ENCODE results near the gene PNLIPRP3. TPM values are rescaled to one million over a fixed set of nuclear protein-coding genes. Genes with fewer than 3 reads are reported as not detected.

PNLIPRP3 gene
- polyA plus RNA-seq, 1 experiment: not detected

DNA sequence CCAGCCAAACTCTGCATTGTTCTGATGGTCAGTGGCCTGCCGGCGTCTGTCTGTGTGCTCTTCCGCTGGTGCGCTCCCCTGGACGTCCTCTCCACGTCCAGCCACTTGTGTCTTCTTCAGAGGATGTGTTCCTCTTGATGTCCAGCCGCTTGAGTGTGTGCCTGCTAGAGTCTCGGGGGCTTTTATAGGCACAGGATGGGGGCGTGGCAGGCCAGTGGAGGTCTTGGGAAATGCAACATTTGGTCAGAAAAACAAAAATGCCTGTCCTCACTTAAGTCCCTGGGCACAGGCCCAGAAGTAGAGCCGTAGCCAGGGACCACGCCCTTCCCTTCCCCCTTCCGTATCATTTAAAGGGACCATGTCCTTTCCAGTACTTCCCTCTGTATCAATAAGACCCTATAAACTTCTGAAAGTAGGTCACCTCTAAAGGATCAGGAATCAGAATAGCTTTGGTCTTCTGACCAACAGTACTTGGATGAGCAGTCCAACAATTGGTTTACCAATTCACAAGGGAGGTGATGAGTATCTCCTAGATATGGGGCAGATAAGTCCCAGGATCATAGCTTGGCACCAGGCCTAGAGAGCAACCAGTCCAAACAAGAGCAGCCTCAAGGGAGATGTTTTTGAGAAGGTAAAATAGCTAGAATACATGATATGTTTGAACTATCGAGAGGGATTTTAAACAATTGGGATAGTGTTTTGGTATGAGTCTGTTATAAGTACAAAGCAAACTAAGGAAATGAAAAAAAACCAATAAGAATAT lies 32.2 kb upstream of the PNLIPRP3 start:
- H3K27me3 ChIP-seq (ENCODE audit: control insufficient read depth, insufficient read depth, low read length): no peaks in the 10 kb centered on the region
- DNase-seq (ENCODE audit: low read depth, low spot score): no peak
- H3K4me3 ChIP-seq (ENCODE audit: low read depth, low read length): no peak overlapping the region
- POLR2A ChIA-PET: no interaction called here
- H3K27ac ChIP-seq (ENCODE audit: low read depth, low read length): no peak overlapping the region
- TF ChIP-seq, protein P1, sequence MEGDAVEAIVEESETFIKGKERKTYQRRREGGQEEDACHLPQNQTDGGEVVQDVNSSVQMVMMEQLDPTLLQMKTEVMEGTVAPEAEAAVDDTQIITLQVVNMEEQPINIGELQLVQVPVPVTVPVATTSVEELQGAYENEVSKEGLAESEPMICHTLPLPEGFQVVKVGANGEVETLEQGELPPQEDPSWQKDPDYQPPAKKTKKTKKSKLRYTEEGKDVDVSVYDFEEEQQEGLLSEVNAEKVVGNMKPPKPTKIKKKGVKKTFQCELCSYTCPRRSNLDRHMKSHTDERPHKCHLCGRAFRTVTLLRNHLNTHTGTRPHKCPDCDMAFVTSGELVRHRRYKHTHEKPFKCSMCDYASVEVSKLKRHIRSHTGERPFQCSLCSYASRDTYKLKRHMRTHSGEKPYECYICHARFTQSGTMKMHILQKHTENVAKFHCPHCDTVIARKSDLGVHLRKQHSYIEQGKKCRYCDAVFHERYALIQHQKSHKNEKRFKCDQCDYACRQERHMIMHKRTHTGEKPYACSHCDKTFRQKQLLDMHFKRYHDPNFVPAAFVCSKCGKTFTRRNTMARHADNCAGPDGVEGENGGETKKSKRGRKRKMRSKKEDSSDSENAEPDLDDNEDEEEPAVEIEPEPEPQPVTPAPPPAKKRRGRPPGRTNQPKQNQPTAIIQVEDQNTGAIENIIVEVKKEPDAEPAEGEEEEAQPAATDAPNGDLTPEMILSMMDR (IDR thresholded peaks at IDR 0.05; ENCODE audit: low read depth, low read length): no peak
- peaks cover 5% of the 10 kb centered on the region; the same call in 1 of the 2 replicates for H3K9me3 ChIP-seq (ENCODE audit: control insufficient read depth, insufficient read depth, low read length)
- CTCF ChIA-PET: interaction anchor here (2.4 kb wide), 1 partner anchor 10 kb away, joined by 9 read pairs; no protein-coding TSS in a partner anchor

DNA sequence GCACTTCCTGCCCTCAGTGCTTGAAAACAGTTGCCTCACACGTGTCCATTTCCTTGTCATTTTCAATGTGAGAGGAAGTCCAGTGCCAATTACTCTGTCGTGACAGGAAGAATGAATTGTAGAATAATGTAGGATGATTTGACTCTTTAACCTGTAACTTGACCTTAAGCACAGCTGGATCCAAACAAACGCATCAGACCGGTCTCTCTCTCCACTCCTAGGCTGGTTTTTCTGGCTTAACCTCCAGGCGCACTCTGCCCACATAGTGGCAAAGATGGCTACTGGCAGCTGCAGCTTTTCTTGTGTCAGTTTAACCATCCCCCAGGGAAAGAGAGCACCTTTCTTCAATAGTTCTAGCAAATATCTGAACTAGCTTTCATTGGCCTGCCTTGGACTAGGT lies 29.4 kb upstream of the PNLIPRP3 start:
- no peaks in the 10 kb centered on the region for H3K27me3 ChIP-seq (ENCODE audit: control insufficient read depth, insufficient read depth, low read length)
- H3K4me3 ChIP-seq (ENCODE audit: low read depth, low read length): no peak overlapping the region
- no peak for DNase-seq (ENCODE audit: low read depth, low spot score)
- H3K9me3 ChIP-seq (ENCODE audit: control insufficient read depth, insufficient read depth, low read length): peaks cover 3% of the 10 kb centered on the region; the same call in 1 of the 2 replicates
- TF ChIP-seq, protein P1 (IDR thresholded peaks at IDR 0.05; ENCODE audit: low read depth, low read length): no peak
- POLR2A ChIA-PET: no interaction called here
- CTCF ChIA-PET: no interaction called here
- H3K27ac ChIP-seq (ENCODE audit: low read depth, low read length): no peak overlapping the region

DNA sequence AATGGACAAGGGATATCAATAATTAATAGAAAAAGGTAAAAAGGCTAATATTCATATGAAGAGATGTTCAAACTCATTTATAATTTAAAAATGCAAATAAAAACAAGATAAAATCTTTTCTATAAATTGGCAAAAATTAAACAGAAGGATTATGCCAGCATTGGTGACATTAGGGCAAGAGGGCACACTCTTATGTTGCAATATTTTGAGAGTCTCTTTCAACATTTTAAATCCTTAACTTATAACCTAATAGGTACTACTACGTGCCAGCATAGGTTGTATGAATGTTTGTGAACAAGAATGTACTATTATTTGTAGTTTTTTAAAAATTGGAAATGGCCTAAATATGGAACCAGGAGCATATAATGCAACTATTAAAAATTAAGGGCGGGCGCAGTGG lies 24.8 kb upstream of the PNLIPRP3 start:
- H3K27ac ChIP-seq (ENCODE audit: low read depth, low read length): no peak overlapping the region
- POLR2A ChIA-PET: no interaction called here

DNA sequence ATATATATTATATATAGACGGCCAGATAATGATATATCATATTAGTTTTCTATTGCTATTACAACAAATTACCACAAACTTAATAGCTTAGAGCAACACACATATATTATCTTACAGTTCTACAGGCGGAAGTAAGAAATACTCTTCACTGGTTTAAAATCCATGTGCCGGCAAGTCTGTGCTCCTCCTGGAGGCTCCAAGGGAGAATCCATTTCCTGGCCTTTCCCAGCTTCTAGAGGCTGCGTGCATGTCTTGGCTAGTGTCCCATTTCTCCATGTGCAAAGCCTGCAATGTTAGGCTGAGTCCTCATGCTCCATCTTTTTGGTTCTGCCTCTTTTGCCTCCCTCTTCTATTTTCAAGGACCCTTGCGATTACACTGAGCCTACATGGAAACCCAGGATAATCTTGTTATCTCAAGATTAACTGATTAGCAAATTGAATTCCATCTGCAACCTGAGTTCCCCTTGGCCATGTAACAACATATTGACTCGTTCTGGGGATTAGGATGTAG lies 23.9 kb upstream of the PNLIPRP3 start:
- H3K27me3 ChIP-seq (ENCODE audit: control insufficient read depth, insufficient read depth, low read length): no peaks in the 10 kb centered on the region
- ChIA-PET CTCF (interaction anchor here (0.6 kb wide), 1 partner anchor 14 kb away, joined by 6 read pairs; no protein-coding TSS in a partner anchor), POLR2A (no interaction called here)
- TF ChIP-seq, protein P1 (IDR thresholded peaks at IDR 0.05; ENCODE audit: low read depth, low read length): no peak
- DNase-seq (ENCODE audit: low read depth, low spot score): no peak
- H3K27ac ChIP-seq (ENCODE audit: low read depth, low read length): no peak overlapping the region
- H3K9me3 ChIP-seq (ENCODE audit: control insufficient read depth, insufficient read depth, low read length): no peaks in the 10 kb centered on the region
- no peak overlapping the region for H3K4me3 ChIP-seq (ENCODE audit: low read depth, low read length)

More for the DNA sequence above, 24.8 kb upstream of the PNLIPRP3 start:
- H3K4me3 ChIP-seq (ENCODE audit: low read depth, low read length): no peak overlapping the region
- no peak for DNase-seq (ENCODE audit: low read depth, low spot score)
- CTCF ChIA-PET: no interaction called here
- no peaks in the 10 kb centered on the region for H3K27me3 ChIP-seq (ENCODE audit: control insufficient read depth, insufficient read depth, low read length)
- H3K9me3 ChIP-seq (ENCODE audit: control insufficient read depth, insufficient read depth, low read length): no peaks in the 10 kb centered on the region
- TF ChIP-seq, protein P1 (IDR thresholded peaks at IDR 0.05; ENCODE audit: low read depth, low read length): no peak

DNA sequence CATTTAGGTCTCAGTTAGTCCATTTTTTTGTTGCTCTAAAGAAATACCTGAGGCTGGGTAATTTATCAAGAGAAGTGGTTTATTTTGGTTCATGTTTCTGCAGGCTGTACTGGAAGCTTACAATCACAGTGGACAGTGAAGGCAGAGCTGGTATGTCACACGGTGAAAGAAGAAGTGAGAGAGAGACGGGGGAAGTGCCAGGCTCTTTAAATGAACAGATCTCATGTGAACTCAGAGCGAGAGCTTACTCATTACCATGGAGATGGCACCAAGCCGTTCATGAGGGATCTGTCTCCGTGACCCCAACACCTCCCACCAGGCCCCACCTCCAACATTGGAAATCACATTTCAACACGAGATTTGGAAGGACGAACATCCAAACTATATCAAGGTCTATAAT lies 18.9 kb upstream of the PNLIPRP3 start:
- ChIA-PET CTCF (interaction anchor here (1.3 kb wide), 1 partner anchor 22 kb away, joined by 3 read pairs; no protein-coding TSS in a partner anchor), POLR2A (no interaction called here)
- TF ChIP-seq, protein P1 (IDR thresholded peaks at IDR 0.05; ENCODE audit: low read depth, low read length): no peak

More for the DNA sequence above, 18.9 kb upstream of the PNLIPRP3 start:
- Histone ChIP-seq H3K27ac (ENCODE audit: low read depth, low read length) (no peak overlapping the region), H3K9me3 (ENCODE audit: control insufficient read depth, insufficient read depth, low read length) (no peaks in the 10 kb centered on the region), H3K4me3 (ENCODE audit: low read depth, low read length) (no peak overlapping the region), H3K27me3 (ENCODE audit: control insufficient read depth, insufficient read depth, low read length) (no peaks in the 10 kb centered on the region)
- DNase-seq (ENCODE audit: low read depth, low spot score): no peak

Measured in AG04450 (cell line).